WERI-Rb-1 (cell line): ENCODE data around the gene LRRC17.
"Not testable (repeated sequence)": the region's sequence is repeated elsewhere in the genome, so short reads cannot be mapped to it uniquely, and the experiment has no call there.

Source experiments
- DNase-seq: peaks from one replicate; pipeline ENCODE4 v3.0.0-alpha.2; 2020
- H3K27ac ChIP-seq: fragments of 250-450 bp; sonication (Bioruptor Pico); 2 replicates; pipeline ENCODE4 v1.5.1; 2020; ENCODE audit warnings: mild to moderate bottlenecking, moderate library complexity
- H3K27me3 ChIP-seq: fragments of 250-450 bp; sonication (Bioruptor Pico); 2 replicates; pipeline ENCODE4 v1.5.1; 2021; ENCODE audit warnings: mild to moderate bottlenecking, low read depth, moderate library complexity; ENCODE audit not compliant: insufficient read depth, severe bottlenecking
- H3K36me3 ChIP-seq: fragments of 250-450 bp; sonication (Bioruptor Pico); 2 replicates; pipeline ENCODE4 v1.5.1; 2020; ENCODE audit warnings: mild to moderate bottlenecking, moderate library complexity
- H3K4me3 ChIP-seq: 2 replicates; pipeline ENCODE4 v1.5.1; 2011; ENCODE audit warnings: low read depth, mild to moderate bottlenecking, control low read depth, low read length
- H3K9me3 ChIP-seq: fragments of 250-450 bp; sonication (Bioruptor Pico); 2 replicates; pipeline ENCODE4 v1.5.1; 2021; ENCODE audit warnings: mild to moderate bottlenecking, moderate library complexity; ENCODE audit not compliant: severe bottlenecking
- CTCF ChIP-seq: IDR thresholded peaks from 2 replicates; pipeline ENCODE4 v1.5.1; 2011; ENCODE audit warnings: low read depth, mild to moderate bottlenecking, control low read depth, inconsistent platforms, low read length

LRRC17 gene

GRCh38 chr7:102898532-102898859 is 14.3 kb upstream of the LRRC17 start:
- no peaks in the 10 kb centered on the region for H3K9me3 ChIP-seq
- no peak for DNase-seq

DNA sequence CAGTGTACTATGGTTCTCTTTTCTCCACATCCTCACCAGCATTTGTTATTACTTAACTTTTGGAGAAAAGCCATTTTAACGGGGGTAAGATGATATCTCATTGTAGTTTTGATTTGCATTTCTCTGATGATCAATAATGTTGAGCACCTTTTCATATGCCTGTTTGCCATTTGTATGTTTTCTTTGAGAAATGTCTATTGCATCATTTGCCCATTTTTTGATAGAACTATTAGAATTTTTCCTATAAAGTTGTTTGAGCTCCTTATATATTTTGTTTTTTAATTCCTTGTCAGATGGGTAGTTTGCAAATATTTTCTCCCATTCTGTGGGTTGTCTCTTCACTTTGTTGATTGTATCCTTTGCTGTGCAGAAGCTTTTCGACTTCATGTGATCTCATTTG is 10.7 kb upstream of the LRRC17 start:
- H3K4me3 ChIP-seq, DNase-seq, H3K27me3 ChIP-seq, H3K9me3 ChIP-seq, H3K27ac ChIP-seq, H3K36me3 ChIP-seq: not testable (repeated sequence)

More at GRCh38 chr7:102898532-102898859, 14.3 kb upstream of the LRRC17 start:
- Histone ChIP-seq H3K27ac (no peak overlapping the region), H3K36me3 (no peaks in the 10 kb centered on the region), H3K4me3 (no peak overlapping the region), H3K27me3 (no peaks in the 10 kb centered on the region)
- no peak for TF ChIP-seq CTCF

DNA sequence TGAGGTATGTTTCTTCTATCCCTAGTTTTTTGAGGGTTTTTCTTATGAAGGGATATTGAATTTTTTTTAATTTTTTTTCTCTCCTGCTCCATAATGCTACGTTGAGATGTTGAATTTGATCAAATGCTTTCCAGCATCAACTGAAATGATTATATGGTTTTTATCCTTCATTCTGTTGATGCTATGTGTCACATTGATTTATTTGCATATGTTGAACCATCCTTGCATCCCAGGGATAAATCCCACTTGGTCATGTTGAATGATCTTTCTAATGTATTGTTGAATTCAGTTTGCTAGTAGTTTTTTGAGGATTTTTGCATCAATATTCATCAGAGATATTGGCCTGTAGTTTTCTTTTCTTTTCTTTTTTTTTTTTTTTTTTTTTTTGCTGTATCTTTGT is 9.2 kb upstream of the LRRC17 start:
- H3K27me3 ChIP-seq, H3K4me3 ChIP-seq: not testable (repeated sequence)

GRCh38 chr7:102908676-102909075 is 4.1 kb upstream of the LRRC17 start:
- TF ChIP-seq CTCF: no peak
- H3K9me3 ChIP-seq: peaks cover 7% of the 10 kb centered on the region
- DNase-seq: no peak
- H3K27ac ChIP-seq: no peak overlapping the region
- H3K27me3 ChIP-seq: no peaks in the 10 kb centered on the region
- H3K36me3 ChIP-seq: no peaks in the 10 kb centered on the region
- no peak overlapping the region for H3K4me3 ChIP-seq

More for the DNA sequence above, 9.2 kb upstream of the LRRC17 start:
- H3K36me3 ChIP-seq, H3K27ac ChIP-seq, H3K9me3 ChIP-seq, DNase-seq: not testable (repeated sequence)

DNA sequence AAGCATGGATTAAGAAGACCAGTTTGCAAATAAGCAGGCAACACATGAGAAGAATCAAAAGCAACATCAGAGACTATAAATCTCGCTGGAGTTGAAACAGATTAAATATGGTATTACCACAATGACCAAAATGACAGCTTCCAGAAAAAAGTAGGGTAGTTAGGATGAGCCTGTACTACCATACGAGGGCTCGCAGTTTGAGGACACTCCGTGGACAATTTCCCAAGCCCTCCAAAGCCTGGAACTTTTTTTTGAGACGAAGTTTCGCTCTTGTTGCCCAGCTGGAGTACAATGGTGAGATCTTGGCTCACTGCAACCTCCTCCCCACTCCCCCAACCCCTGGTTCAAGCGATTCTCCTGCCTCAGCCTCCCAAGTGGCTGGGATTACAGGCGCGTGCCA is 1.0 kb downstream of the LRRC17 start:
- H3K36me3 ChIP-seq: no peaks in the 10 kb centered on the region
- H3K9me3 ChIP-seq: no peaks in the 10 kb centered on the region
- no peak for DNase-seq
- H3K27ac ChIP-seq: peak overlapping the region; percentile 73
- no peak for TF ChIP-seq CTCF
- H3K4me3 ChIP-seq: no peak overlapping the region
- H3K27me3 ChIP-seq: no peaks in the 10 kb centered on the region

- peak overlapping the region; percentile 73 for H3K27ac ChIP-seq
- no peak for TF ChIP-seq CTCF
- no peaks in the 10 kb centered on the region for H3K36me3 ChIP-seq
- H3K4me3 ChIP-seq: peak overlapping the region; percentile 41
- H3K9me3 ChIP-seq: no peaks in the 10 kb centered on the region
- DNase-seq: peak; percentile 85
- no peaks in the 10 kb centered on the region for H3K27me3 ChIP-seq
These were observed 1.8 kb downstream of the LRRC17 start for GRCh38 chr7:102914585-102914984.

DNA sequence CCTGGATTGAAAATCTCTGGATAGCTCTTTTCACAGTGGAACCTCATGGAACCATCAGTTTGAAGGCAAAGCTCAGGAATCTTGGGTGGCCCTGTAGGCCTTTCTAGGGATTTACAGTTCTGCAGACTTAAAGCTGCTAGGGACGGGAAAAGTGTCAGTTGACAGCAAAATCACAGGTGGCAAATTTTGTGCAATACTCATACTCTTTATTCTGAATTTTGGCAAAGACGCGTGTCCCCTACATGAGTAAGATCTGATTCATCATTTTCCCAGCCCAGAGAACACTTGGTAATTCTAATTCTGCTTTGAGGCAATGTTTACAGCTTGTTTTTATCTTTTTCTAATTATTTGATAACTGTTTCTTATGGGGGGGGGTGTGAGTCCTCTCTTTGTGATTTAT is 3.6 kb downstream of the LRRC17 start:
- no peaks in the 10 kb centered on the region for H3K36me3 ChIP-seq

More for the DNA sequence above, 3.6 kb downstream of the LRRC17 start:
- DNase-seq: no peak
- H3K4me3 ChIP-seq: no peak overlapping the region
- no peaks in the 10 kb centered on the region for H3K27me3 ChIP-seq
- no peak for TF ChIP-seq CTCF
- peak overlapping the region; percentile 4; the same call in 1 of the 2 replicates for H3K27ac ChIP-seq
- no peaks in the 10 kb centered on the region for H3K9me3 ChIP-seq
